Activated CD4-positive, alpha-beta memory T cell treated with anti-CD3 and anti-CD28 coated beads for 36 hours (primary cell): ENCODE data around the gene THY1. TPM values are rescaled to one million over a fixed set of nuclear protein-coding genes. Genes with fewer than 3 reads are reported as not detected.

ENCODE experiments used
- CTCF ChIA-PET: fragments of 350-600 bp; sonication (Branson Sonifier 250); formaldehyde crosslinking; loops from one replicate; lab custom pipeline; 2021; ENCODE audit warnings: antibody characterized with exemption, inconsistent platforms; lab: Charles Lee
- POLR2A ChIA-PET: fragments of 350-600 bp; sonication (Branson Sonifier 250); formaldehyde crosslinking; loops from one replicate; lab custom pipeline; 2021; ENCODE audit warnings: antibody characterized with exemption; lab: Charles Lee
- DNase-seq: peaks from one replicate; pipeline ENCODE4 v3.0.0-alpha.2; 2020
- H3K27ac Mint-ChIP-seq: one replicate; pipeline ENCODE4 v1.8.0; 2021; ENCODE audit warnings: mixed read lengths
- H3K27me3 Mint-ChIP-seq: one replicate; pipeline ENCODE4 v1.8.0; 2021; ENCODE audit warnings: mixed read lengths
- H3K36me3 Mint-ChIP-seq: one replicate; pipeline ENCODE4 v1.8.0; 2021; ENCODE audit warnings: mixed read lengths
- H3K4me1 Mint-ChIP-seq: one replicate; pipeline ENCODE4 v1.8.0; 2021; ENCODE audit warnings: low read depth, mixed read lengths
- H3K4me3 Mint-ChIP-seq: one replicate; pipeline ENCODE4 v1.8.0; 2021; ENCODE audit warnings: mild to moderate bottlenecking, mixed read lengths
- H3K9me3 Mint-ChIP-seq: one replicate; pipeline ENCODE4 v1.8.0; 2021; ENCODE audit warnings: mixed read lengths
- intact Hi-C: fragments of 100-400 bp; cut with micrococcal nuclease; formaldehyde crosslinking; loops from one replicate; pipeline ENCODE4 v1.15.1; 2023
- total RNA-seq, 2 experiments: library from RNA; stranded (reverse); gene quantifications; one replicate each; pipeline ENCODE4 v1.2.3, GENCODE V29; 2021

The THY1 gene
- total RNA-seq = 1 to 10 TPM; 5.4 to 6.9 TPM

- Mint-ChIP-seq H3K36me3 (no peaks in the 10 kb centered on the region), H3K27ac (no peak within 1 kb of the TSS), H3K27me3 (peaks cover 43% of the 10 kb centered on the region), H3K9me3 (no peaks in the 10 kb centered on the region), H3K4me3 (peak within 1 kb of the TSS; percentile 72), H3K4me1 (peaks cover 32% of the 10 kb centered on the region)
- CTCF ChIA-PET = interaction anchor here (1.0 to 1.4 kb wide), 2 partner anchors 47 to 52 kb away, joined by 3 read pairs; no protein-coding TSS in a partner anchor
- POLR2A ChIA-PET = no interaction called here
- intact Hi-C loops = no loop called here
- DNase-seq = no peak
Observed at GRCh38 chr11:119422809-119423508, at the start of gene THY1. TSS of gene THY1 (minus strand) at chr11:119423172. CDS start at chr11:119420905, 2,267 bp downstream.

- ChIA-PET CTCF (interaction anchor here (2.0 kb wide), 1 partner anchor 116 kb away, joined by 9 read pairs; no protein-coding TSS in a partner anchor), POLR2A (no interaction called here)
- intact Hi-C loops = loop anchor here (10.0 kb wide), 1 partner anchor 88 kb away; the partner anchor contains the start of gene USP2
- DNase-seq = no peak
- Mint-ChIP-seq H3K9me3 (peaks cover 9% of the 10 kb centered on the region), H3K27me3 (peaks cover 21% of the 10 kb centered on the region), H3K4me3 (no peak overlapping the region), H3K27ac (no peak overlapping the region), H3K36me3 (no peaks in the 10 kb centered on the region), H3K4me1 (no peaks in the 10 kb centered on the region)
Observed at GRCh38 chr11:119472186-119472855, 49.3 kb upstream of the THY1 start.

GRCh38 chr11:119471329-119471728 lies 48.4 kb upstream of the THY1 start:
- Mint-ChIP-seq H3K27ac (no peak overlapping the region), H3K4me3 (no peak overlapping the region), H3K36me3 (no peaks in the 10 kb centered on the region), H3K4me1 (no peaks in the 10 kb centered on the region), H3K9me3 (peaks cover 17% of the 10 kb centered on the region), H3K27me3 (peaks cover 23% of the 10 kb centered on the region)
- CTCF ChIA-PET = interaction anchor here (2.0 kb wide), 1 partner anchor 115 kb away, joined by 9 read pairs; no protein-coding TSS in a partner anchor
- no peak for DNase-seq
- POLR2A ChIA-PET = no interaction called here
- intact Hi-C loops = loop anchor here (10.0 kb wide), 1 partner anchor 87 kb away; the partner anchor contains the start of gene USP2

- Mint-ChIP-seq H3K36me3 (no peaks in the 10 kb centered on the region), H3K9me3 (peaks cover 19% of the 10 kb centered on the region), H3K27me3 (peaks cover 23% of the 10 kb centered on the region), H3K4me1 (no peaks in the 10 kb centered on the region), H3K4me3 (no peak overlapping the region), H3K27ac (no peak overlapping the region)
- ChIA-PET POLR2A (no interaction called here), CTCF (interaction anchor here (0.6 kb wide), 1 partner anchor 12 kb away, joined by 3 read pairs; no protein-coding TSS in a partner anchor)
- intact Hi-C loops = loop anchor here (10.0 kb wide), 1 partner anchor 86 kb away; the partner anchor contains the start of gene USP2
- no peak for DNase-seq
Observed at GRCh38 chr11:119470317-119471291, 47.6 kb upstream of the THY1 start.

GRCh38 chr11:119469506-119469905 lies 46.5 kb upstream of the THY1 start:
- no peaks in the 10 kb centered on the region for H3K4me1 Mint-ChIP-seq
- H3K9me3 Mint-ChIP-seq = peaks cover 28% of the 10 kb centered on the region

GRCh38 chr11:119468511-119468910 lies 45.5 kb upstream of the THY1 start:
- intact Hi-C loops = no loop called here
- DNase-seq = no peak
- CTCF ChIA-PET = interaction anchor here (2.2 kb wide), 1 partner anchor 113 kb away, joined by 8 read pairs; no protein-coding TSS in a partner anchor
- Mint-ChIP-seq H3K4me3 (no peak overlapping the region), H3K27me3 (peaks cover 27% of the 10 kb centered on the region), H3K4me1 (no peaks in the 10 kb centered on the region), H3K9me3 (peaks cover 28% of the 10 kb centered on the region), H3K27ac (no peak overlapping the region), H3K36me3 (no peaks in the 10 kb centered on the region)
- POLR2A ChIA-PET = no interaction called here

More at GRCh38 chr11:119469506-119469905, 46.5 kb upstream of the THY1 start:
- H3K36me3 Mint-ChIP-seq = no peaks in the 10 kb centered on the region
- ChIA-PET POLR2A (no interaction called here), CTCF (no interaction called here)
- no peak for DNase-seq
- H3K27ac Mint-ChIP-seq = no peak overlapping the region
- H3K27me3 Mint-ChIP-seq = peaks cover 27% of the 10 kb centered on the region
- no peak overlapping the region for H3K4me3 Mint-ChIP-seq
- intact Hi-C loops = no loop called here

- H3K9me3 Mint-ChIP-seq = peaks cover 12% of the 10 kb centered on the region
- intact Hi-C loops = no loop called here
- H3K36me3 Mint-ChIP-seq = no peaks in the 10 kb centered on the region
- H3K27ac Mint-ChIP-seq = no peak overlapping the region
- H3K4me3 Mint-ChIP-seq = no peak overlapping the region
- CTCF ChIA-PET = interaction anchor here (1.5 kb wide), 1 partner anchor 13 kb away, joined by 9 read pairs; no protein-coding TSS in a partner anchor
- no peaks in the 10 kb centered on the region for H3K4me1 Mint-ChIP-seq
- DNase-seq = no peak
- peaks cover 19% of the 10 kb centered on the region for H3K27me3 Mint-ChIP-seq
- POLR2A ChIA-PET = no interaction called here
Observed at GRCh38 chr11:119461229-119461963, 38.4 kb upstream of the THY1 start.

GRCh38 chr11:119460582-119460981 lies 37.6 kb upstream of the THY1 start:
- no peak overlapping the region for H3K27ac Mint-ChIP-seq
- peaks cover 23% of the 10 kb centered on the region for H3K27me3 Mint-ChIP-seq
- H3K36me3 Mint-ChIP-seq = no peaks in the 10 kb centered on the region
- intact Hi-C loops = no loop called here
- DNase-seq = no peak
- no peaks in the 10 kb centered on the region for H3K4me1 Mint-ChIP-seq
- peaks cover 9% of the 10 kb centered on the region for H3K9me3 Mint-ChIP-seq
- POLR2A ChIA-PET = no interaction called here
- CTCF ChIA-PET = no interaction called here
- H3K4me3 Mint-ChIP-seq = no peak overlapping the region

- ChIA-PET POLR2A (no interaction called here), CTCF (interaction anchor here (1.8 kb wide), 1 partner anchor 14 kb away, joined by 6 read pairs; no protein-coding TSS in a partner anchor)
- no peak for DNase-seq
- Mint-ChIP-seq H3K4me1 (no peaks in the 10 kb centered on the region), H3K36me3 (no peaks in the 10 kb centered on the region), H3K27me3 (peaks cover 25% of the 10 kb centered on the region), H3K9me3 (peaks cover 5% of the 10 kb centered on the region), H3K27ac (no peak overlapping the region), H3K4me3 (no peak overlapping the region)
- intact Hi-C loops = no loop called here
Observed at GRCh38 chr11:119460097-119460496, 37.1 kb upstream of the THY1 start.

- no peak overlapping the region for H3K27ac Mint-ChIP-seq
- DNase-seq = no peak
- no peaks in the 10 kb centered on the region for H3K36me3 Mint-ChIP-seq
- POLR2A ChIA-PET = no interaction called here
- CTCF ChIA-PET = interaction anchor here (1.8 kb wide), 1 partner anchor 15 kb away, joined by 6 read pairs; no protein-coding TSS in a partner anchor
- no peaks in the 10 kb centered on the region for H3K9me3 Mint-ChIP-seq
- H3K4me3 Mint-ChIP-seq = no peak overlapping the region
- H3K4me1 Mint-ChIP-seq = no peaks in the 10 kb centered on the region
- H3K27me3 Mint-ChIP-seq = peaks cover 20% of the 10 kb centered on the region
- intact Hi-C loops = no loop called here
Observed at GRCh38 chr11:119459293-119459976, 36.5 kb upstream of the THY1 start.
